HG03097 (cell line): ENCODE data around the gene C9orf78.

Source experiments
- ATAC-seq: cut with Tn5 transposase; IDR thresholded peaks from one replicate; pipeline ENCODE4 v1.9.1; 2021; ENCODE audit not compliant: unreplicated experiment, low FRiP score

Gene C9orf78

DNA sequence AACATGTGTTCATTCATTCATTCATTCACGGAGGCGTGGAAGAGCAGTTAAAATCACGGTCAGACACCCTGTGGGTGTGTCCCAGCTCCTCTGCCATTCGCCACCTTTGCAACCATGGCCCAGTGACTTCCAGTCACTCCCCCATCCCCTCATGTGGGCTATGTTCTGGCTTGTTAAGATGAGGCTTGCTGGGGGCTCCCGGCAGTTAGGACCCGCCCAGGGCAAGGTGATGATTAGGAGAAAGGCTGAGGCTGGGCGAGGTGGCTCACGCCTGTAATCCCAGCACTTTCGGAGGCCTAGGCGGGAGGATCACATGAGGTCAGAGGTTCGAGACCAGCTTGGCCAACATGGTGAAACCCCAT lies 57.3 kb downstream of the C9orf78 start:
- no peak for ATAC-seq
